Esophagus muscularis mucosa (tissue), 3 donors: ENCODE measurements around the gene STK39.

Source experiments
- CTCF ChIP-seq, 3 experiments: fragments of 200-600 bp in 2 of 3; fragments of 450-650 bp in 1 of 3; sonication (generic) in 2 of 3; IDR thresholded peaks; one replicate each; pipeline ENCODE4 v1.5.1; 2017 to 2019; ENCODE audit warnings: antibody characterized with exemption in 3 of 3, mild to moderate bottlenecking in 2 of 3, moderate library complexity in 1 of 3
- POLR2AphosphoS5 ChIP-seq, 2 donors: sonication (generic); formaldehyde crosslinking; IDR thresholded peaks; one replicate each; pipeline ENCODE4 v1.6.1; 2017; ENCODE audit warnings: antibody characterized with exemption in 2 of 2

DNA sequence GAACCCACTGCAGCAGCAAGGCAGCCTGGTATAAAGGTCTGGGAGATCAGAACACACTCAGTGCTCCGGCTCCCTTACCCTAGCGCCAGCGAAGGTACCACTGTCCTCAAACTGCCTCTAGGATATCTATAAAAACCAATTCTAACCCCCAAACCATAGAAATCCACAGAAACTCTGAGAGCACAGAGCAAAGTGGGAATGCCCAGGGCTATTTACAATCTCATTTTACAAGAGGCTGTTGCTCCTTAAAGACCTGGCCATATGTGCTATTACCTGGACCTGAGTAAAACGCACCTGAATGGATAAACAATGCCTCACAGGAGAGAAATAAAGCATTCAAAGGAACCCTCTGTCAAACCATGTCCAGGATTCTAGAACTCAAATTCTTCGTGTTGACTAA lies 4.3 kb downstream of the STK39 start:
- no peak for TF ChIP-seq CTCF (IDR thresholded peaks at IDR 0.05)
- no peak for TF ChIP-seq POLR2AphosphoS5 (IDR thresholded peaks at IDR 0.05)
